Measurements from ENCODE around the gene EVA1A. TPM values are rescaled to one million over a fixed set of nuclear protein-coding genes. Genes with fewer than 3 reads are reported as not detected.

EVA1A gene
- total RNA-seq, 2 donors from 2014 or later = 0.55 to 0.87 TPM

DNA sequence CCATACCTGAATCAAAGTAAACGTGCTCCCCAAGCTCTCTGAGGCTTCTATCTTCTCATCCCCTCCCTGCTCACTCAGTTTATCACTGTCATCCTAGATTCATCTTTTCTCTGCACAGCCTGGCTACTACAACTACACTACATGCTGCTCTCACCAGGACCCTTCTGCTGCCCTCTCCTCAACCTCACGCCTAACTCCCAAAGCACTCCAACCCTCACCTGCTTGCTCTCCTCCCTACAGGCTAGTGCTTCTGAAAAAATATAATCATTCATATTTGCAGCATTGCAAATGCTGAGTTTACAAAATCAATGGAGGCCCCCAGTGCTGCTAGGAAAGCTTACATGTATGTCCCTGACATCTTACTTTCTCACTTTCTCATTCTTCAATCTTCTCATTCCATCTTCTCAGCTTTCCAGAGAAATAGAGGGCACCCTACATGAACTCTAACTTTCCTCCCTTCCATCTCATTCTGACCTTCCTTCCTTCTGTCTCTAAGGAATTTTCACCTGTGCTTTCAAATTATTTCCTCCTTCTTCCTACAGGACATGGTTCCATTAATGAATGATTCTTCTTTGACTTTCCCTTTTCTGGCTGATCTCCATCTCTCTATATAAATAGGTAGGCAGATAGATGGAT is 36.3 kb downstream of the EVA1A start:
- no peak for DNase-seq
- intact Hi-C loops (cut with DNase I, micrococcal nuclease) = no loop called here

DNA sequence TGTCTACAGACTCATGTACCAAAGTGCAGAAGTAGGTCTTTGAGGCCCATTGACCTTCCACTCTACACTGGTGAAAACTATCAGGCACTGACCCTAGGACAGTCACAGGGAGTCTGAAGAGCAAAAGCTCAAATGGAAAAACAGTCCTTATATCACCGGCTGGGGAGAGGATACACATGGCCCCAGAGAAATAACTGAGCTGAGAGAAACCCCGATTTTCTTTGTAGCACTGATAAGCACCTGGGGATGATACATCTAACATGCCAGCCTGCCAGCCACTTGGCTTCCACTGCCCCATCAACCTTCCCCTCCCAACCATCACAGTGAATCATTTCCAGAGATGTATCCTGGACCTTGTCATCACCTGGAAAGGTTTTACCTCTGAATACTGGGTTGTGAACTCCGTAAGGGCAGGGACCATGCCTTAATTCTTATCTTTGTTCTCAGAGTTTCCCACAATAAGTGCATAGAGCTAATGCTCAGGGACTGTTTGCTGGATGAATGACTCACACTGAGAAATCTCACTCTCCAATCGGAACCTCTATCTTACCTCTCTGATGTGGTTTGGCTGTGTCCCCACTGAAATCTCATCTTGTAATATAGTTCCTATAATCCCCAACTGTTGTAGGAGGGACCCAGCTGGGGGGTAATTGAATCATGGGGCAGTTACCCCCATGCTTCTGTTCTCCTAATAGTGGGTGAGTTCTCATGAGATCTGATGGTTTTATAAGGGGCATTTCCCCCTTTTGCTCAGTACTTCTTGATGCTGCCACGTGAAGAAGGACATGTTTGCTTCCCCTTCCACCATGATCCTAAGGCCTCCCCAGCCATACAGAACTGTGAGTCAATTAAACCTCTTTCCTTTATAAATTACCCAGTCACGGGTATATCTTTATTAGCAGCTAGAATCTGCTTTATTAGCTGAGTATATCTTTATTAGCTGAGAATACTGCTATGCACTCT is 37.1 kb downstream of the EVA1A start:
- DNase-seq (no peak), ATAC-seq (no peak)
- intact Hi-C loops (cut with DNase I, micrococcal nuclease) = no loop called here

More for the DNA sequence above, 36.3 kb downstream of the EVA1A start:
- ATAC-seq = no peak

DNA sequence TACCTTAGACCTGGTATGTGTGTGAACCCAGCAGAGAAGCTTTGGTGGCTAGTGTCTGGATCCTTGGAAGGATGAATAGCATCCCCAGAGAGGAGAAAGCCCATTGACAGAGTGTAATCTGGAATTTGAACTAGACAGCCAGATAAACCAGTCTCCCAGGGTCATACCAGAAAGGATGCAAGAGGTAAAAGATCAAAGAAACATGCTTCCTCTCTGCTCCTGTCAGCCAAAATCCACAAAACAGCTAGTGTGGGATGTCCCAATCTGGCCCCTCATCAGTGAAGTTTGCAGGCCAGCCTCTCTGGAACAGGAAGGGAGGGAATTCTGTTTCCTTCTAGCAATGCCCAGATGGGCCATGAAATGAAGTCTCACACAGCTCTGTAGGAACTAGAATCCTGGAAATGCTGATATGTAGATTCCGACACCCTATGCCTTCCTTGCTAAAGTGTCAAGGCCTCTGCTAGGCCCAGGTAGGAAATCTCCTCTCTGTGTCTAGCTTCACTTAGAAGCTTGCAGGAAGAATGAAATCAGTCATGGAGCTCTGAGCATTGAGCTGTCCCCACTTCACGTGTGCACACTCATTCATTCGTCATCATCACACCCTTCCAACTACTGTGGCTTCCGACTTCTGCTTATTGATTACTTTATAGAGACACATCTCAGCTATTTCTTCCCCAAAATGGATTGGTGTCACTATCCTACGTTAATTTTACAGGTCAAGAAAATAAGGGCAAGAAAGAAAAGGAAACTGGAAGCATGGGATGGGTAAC is 38.0 kb downstream of the EVA1A start:
- ATAC-seq (no peak), DNase-seq (no peak)
- intact Hi-C loops (cut with DNase I, micrococcal nuclease) = no loop called here

DNA sequence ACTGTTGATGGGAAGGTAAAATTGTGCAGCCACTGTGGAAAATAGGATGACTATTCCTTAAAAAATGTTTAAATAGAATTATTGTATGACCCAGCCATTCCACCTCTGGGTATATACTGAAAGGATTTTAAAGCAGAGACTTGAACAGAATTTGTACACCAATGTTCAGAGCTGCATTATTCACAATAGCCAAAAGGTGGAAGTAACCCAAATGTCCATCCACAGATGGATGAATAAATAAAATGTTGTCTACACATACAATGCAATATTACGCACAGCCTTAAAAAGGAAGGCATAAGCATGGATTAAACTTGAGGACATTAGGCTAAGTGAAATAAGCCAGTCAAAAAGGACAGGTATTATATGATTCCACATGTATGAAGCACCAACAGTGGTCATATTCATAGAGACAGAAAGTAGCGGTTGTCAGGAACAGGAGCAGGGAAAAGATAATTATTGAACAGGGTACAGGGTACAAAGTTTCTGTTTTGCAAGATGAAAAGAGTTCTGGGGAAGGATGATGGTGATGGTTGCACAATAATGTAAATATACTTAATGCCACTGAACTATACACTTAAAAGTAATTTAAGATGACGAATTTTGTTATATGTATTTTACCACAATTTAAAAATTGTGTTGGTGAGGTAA is 39.4 kb downstream of the EVA1A start:
- intact Hi-C loops (cut with DNase I, micrococcal nuclease) = no loop called here
- no peak for DNase-seq
- ATAC-seq = no peak

DNA sequence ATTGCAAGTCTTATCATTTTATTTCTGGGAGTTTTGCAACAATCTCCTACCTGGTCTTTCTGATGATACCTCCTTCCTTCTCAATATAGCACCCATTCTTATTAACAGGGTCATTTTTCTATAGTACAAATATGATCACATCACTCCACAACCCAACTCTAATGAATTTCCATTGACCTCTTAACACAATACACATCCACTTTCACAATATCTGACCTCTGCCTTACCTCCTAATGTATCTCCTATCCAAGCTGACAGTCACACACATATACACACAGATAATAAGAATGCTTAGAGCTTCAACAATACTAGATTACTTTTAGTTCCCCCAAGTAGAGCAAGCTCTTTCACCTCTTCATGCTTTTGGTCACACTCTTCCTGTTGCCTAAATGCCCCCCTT is 40.9 kb downstream of the EVA1A start:
- DNase-seq (no peak), ATAC-seq (no peak)
- intact Hi-C loops (cut with DNase I, micrococcal nuclease) = no loop called here

DNA sequence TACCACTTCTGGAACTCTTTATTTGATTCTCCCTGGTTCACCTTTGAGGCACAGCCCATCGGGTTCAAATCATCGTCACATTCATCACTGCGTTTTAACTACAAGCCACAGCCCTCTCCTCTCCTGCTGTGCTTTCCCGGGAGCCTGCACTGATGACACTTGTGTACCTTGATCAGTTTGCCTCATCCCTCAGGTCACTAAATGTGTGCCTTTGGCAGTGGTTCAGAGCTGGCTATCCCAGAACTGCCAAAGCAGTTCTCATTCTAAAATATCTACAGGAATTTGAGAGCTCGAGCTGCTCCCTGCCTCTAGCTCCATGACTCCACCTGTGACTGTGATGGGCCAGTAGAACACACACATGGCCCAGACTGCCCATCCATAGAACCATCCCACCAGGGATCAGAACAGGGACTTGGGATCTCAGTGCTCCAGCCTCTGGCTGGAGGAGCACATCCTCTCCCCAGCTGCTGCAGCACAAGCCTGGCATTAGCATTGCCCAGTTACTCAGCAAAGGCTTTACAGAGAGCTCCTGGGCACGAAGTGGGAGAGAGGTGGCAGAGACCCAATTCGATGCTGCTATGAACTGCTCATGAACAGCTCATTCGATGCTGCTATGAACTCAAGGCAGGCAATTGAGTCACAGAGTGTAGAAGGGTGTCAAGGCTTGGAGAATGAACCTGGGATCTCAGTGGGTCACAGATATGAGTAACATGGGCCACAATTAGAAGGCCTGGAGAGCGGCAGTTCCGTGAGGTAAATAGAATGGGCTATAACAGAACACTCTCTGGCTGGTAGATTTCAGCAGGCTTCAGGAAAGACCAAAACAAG is 41.9 kb downstream of the EVA1A start:
- DNase-seq (no peak), ATAC-seq (no peak)
- intact Hi-C loops (cut with DNase I, micrococcal nuclease) = no loop called here

DNA sequence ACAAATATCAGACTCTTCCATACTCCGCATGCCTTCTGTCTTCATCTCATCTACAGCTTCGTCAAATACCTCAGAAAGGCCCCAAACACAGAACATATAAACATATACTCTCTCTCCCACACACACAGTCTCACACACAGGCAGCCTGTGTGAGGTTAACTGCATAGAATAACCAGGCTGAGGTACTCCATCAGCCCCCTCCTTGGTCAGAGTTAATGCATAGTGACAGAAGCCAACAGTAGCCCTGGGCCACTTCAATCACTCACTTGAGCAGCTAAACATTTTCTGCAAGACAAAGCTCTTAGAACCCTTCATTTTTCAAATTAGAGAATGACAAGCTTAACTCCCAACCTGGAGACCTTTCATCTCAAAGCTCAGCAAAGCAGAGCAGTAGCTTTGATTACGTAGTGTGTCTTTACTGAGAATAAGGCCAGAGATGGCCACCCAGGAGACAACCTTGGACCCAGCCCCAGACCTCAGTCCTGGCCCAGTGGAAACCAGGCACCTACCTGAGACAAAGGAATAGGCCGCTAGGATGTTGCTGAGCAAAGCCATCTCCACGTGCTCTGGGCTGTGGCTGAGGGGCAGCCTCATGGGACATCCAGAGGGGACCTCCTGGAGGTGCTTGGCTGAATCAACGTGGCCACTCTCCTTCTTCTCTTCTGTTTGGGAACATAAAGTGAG is 43.0 kb downstream of the EVA1A start:
- intact Hi-C loops (cut with DNase I, micrococcal nuclease) = no loop called here
- DNase-seq = no peak
- ATAC-seq = no peak

DNA sequence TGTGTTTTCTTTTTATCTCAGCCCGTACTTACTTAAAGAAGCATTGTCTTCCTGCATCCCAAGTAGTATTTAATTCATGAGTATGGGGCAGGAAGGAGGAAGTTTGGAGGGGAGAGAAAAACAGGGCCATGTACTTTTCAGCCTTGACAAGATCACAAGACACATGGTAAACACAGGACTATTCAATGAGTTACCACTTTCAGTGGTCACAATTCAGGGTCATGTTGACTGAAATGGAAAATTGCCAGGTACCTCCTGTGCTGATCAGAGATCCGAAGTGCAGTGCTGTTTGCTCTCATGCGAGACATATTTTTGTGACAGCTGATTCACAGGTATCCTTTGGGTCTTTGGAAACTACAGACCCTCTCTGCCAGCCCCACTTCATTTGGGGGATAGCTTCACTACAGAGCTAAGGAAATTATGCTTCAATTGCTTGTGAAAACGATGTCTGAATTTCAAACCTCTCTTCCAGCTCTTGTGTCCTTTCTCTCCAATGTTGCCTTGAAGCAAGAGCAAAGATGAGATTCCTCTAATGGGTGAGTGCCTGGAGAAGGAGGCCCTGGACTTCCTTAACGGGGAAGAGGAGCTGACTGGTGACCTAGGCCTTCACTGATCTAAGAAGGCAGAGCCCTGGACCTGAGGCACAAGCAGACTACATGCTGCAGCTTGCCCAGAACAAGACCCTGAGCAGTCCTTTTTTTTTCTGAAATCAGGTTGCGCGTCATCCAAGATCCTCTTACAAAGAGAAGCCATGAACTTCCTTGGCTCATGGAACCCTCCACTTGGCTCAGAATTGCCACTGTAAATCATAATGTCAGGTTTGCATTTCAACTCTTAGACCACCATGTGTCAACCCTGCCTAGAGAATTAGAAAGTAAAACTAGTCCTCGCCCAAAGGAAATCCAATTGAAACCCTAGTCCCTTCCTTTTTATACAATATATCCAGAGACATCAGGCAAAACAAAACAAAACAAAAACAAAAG is 44.1 kb downstream of the EVA1A start:
- ATAC-seq = no peak
- intact Hi-C loops (cut with DNase I, micrococcal nuclease) = no loop called here
- no peak for DNase-seq

DNA sequence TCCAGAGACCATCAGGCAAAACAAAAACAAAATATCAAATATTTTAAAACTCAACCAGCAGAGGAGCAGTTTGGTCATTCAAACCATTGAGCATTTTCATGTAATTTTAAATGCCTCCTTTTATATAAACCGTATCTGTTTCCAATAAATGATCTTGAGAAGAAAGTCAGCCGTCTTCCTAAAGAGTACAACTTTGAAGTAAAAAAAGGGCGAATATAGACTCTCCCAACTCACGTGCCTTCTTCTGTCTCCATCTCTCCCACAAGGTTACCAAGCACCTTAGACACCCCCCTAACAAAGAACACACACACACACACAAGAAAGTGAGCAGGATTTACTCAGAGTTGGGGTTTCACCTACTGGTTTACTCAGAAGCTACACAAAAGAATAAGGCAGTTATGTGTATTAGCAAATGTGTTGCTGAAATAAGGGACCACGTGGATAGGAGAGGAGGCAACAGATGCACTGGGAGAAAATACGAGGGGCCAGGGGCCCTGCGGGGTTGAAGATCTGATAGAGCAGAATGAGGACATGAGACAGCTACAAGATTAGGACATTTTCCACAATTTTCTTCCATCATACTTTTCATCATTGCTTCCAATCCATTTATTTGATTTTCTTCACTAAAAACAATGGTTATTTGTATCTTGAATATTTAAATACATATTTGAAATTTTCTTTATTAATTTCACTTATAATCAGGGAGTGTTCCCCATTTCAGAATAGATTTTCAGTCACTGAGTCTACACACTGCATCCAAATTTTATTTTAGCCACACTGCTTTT is 45.0 kb downstream of the EVA1A start:
- ATAC-seq (no peak), DNase-seq (no peak)
- intact Hi-C loops (cut with DNase I, micrococcal nuclease) = no loop called here

DNA sequence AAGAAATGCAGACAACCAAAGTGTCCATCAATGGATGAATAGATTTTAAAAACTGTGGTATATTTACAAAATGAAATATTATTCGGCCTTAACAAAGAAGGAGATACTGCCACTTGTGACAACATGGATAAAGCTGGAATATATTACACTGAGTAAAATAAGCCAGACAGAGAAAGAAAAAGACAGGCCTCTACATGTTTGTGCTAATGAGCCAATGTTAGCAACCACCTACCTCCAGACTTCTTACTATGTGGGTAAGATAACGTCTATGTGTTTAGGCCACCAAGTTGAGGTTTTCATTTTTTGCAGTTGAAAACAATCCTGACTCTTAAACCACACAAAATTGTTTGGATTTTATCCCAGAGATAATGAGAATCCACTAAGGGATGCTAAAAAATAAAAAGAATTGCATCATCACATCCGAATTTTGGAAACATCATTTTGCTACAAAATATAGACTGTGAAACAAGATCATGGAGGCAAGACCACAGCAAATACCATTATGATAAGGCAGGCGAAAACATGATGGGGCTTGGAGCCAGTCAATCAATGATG is 47.0 kb downstream of the EVA1A start:
- ATAC-seq (no peak), DNase-seq (no peak)
- intact Hi-C loops (cut with DNase I, micrococcal nuclease) = no loop called here

DNA sequence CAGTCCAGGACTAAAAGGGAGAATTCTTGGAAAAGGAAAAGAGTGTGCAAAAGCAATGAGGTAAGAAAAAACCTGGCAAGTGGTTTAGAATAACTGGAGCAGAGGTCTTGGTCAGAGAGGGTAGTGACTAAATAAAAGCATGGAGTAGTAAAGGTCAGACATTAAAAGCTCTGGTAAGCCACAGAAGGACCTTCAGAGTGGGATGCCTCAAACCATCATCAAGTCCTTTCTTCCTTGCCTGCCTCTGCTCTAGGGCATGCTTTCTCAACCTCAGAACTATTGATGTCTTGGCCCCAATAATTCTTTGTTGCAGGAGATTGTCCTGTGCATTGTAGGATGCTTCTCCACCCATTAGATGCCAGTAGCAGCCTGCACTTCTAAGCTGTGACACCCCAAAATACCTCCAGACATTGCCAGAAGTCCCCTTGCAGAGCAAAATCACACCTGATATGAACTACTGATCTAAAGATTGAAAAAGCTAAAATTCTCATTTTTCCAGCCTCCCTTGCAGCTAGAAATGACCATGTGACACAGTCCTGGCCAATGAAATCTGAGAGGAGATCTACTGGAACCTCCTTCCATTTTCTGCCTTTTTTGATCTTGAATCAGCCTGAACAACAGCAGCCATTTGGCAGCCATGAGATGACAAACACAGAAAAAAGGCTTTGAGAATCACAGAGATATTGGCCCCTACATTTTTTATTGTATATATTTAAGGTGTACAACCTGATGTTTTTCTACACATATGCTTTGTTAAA is 48.1 kb downstream of the EVA1A start:
- ATAC-seq (no peak), DNase-seq (no peak)
- intact Hi-C loops (cut with DNase I, micrococcal nuclease) = no loop called here

DNA sequence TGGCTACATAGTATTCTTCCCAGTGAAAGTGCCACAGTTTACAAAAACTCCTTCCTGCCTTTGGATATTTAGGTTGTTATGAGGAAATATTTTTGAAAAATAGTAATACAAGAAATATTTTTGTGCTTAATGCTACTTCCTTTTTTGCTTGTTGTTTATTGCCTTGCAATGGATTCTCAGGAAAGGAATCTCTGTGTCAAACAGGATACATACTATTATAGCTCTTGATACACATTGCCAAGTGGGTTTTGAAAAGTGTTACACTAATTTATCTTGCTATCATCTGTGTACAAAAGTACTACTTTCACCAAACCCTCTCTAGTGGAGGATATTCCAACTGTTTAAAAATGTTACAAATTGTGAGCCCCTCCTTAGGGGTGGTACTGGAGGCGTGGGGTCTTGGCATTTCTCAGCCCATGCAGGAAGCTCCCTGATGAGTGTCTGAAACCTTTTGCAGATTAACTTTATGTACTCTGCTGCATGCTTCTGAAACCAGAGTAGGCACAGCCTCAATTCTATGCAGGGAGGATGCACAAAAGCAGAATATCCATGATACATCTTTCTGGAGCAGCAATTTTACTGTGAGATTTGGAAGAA is 54.5 kb downstream of the EVA1A start:
- ATAC-seq = no peak
- intact Hi-C loops (cut with DNase I, micrococcal nuclease) = no loop called here
- no peak for DNase-seq

DNA sequence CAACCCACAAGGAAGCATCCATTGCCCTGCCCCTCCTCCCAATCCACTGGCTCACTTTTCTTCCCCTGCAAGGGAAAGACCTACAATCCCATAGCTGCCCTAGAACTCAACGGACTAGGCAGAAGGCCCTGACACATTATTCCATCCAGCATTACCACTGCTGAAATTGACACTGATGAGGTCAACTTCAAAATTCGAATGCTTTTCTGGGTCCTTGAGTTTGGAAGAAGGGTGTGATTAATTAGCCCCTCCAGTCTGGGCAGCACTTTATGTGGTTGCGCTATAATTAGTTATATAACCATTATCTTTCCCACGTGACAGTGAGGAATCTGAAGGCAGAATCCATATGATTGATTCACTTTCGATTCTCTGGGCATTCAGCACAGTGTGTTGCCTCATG is 55.7 kb downstream of the EVA1A start:
- DNase-seq = no peak
- no peak for ATAC-seq
- intact Hi-C loops (cut with DNase I, micrococcal nuclease) = no loop called here

DNA sequence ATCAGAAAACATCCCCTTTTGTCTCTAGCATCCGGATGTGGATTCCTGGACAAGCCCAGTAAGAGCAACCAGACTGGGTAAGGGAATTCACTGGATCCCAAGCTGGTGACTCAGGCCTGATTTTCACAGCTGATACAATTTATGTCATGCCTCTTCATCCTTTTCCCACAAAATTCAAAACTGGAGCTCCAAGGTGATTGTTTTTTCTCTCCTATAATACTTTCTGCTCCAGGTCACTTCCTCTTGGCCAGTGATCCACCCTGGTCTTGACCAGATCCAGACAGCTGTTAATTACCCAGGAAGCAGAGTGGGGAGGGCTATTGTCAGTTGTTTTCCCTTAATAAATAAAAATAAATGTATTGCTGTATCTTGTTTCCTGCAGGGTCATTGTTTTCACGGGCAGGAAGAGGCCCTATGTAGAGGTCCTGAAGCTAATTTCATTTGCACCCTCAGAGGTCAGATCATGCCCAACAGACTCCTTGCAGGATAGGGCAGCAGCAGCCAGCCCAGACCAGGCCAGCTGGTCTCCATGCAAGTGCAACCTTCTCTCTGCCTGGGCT is 57.6 kb downstream of the EVA1A start:
- intact Hi-C loops (cut with DNase I, micrococcal nuclease) = no loop called here
- no peak for ATAC-seq
- no peak for DNase-seq
